Measurements from ENCODE around the gene DNER.

DNA sequence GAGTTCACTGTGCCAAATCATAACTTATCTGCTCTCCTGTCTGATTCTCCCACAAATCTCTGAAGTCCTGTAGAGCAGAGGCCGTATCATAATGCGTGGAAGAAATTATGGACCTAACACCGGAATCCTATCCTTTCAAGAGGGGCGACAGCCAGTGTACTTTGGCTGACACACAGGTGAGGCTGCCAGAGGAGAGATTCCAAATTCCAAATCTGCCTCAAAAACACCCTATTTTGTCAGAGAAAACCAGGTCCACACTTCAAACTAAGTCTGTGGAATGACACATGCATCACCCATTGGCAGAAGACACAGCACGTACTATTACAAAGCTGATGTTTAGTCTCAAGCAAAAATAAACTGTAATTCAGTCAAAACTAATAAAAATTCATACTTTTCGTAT lies 304.1 kb downstream of the DNER start:
- no peak for TF ChIP-seq SMC3 (IDR thresholded peaks at IDR 0.05)
- TF ChIP-seq POLR2A (IDR thresholded peaks at IDR 0.05; ENCODE audit: low read length) = no peak
- TF ChIP-seq MYC (IDR thresholded peaks at IDR 0.05; ENCODE audit: borderline replicate concordance, low read length) = no peak
- no peak for TF ChIP-seq HDAC2 (IDR thresholded peaks at IDR 0.05)
- TF ChIP-seq KDM1A (IDR thresholded peaks at IDR 0.05; ENCODE audit: low read depth) = no peak
- TF ChIP-seq, protein P1, sequence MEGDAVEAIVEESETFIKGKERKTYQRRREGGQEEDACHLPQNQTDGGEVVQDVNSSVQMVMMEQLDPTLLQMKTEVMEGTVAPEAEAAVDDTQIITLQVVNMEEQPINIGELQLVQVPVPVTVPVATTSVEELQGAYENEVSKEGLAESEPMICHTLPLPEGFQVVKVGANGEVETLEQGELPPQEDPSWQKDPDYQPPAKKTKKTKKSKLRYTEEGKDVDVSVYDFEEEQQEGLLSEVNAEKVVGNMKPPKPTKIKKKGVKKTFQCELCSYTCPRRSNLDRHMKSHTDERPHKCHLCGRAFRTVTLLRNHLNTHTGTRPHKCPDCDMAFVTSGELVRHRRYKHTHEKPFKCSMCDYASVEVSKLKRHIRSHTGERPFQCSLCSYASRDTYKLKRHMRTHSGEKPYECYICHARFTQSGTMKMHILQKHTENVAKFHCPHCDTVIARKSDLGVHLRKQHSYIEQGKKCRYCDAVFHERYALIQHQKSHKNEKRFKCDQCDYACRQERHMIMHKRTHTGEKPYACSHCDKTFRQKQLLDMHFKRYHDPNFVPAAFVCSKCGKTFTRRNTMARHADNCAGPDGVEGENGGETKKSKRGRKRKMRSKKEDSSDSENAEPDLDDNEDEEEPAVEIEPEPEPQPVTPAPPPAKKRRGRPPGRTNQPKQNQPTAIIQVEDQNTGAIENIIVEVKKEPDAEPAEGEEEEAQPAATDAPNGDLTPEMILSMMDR (IDR thresholded peaks at IDR 0.05) = no peak
- TF ChIP-seq NPAS2 (CRISPR knock-in tag; IDR thresholded peaks at IDR 0.05; ENCODE audit: borderline replicate concordance) = no peak
